GM15510 (cell line): ENCODE results near the gene FBXL7.

Experiments used
- POLR2A ChIP-seq: IDR thresholded peaks from 3 replicates; pipeline ENCODE4 v1.6.1; 2011; ENCODE audit warnings: borderline replicate concordance; ENCODE audit not compliant: insufficient read length; ENCODE audit errors: extremely low read depth

The FBXL7 gene

GRCh38 chr5:15521381-15522186, 21.6 kb downstream of the FBXL7 start:
- no peak for TF ChIP-seq POLR2A

- no peak for TF ChIP-seq POLR2A
These were observed 22.2 kb downstream of the FBXL7 start for GRCh38 chr5:15522187-15522520.

- no peak for TF ChIP-seq POLR2A
These were observed 24.7 kb downstream of the FBXL7 start for GRCh38 chr5:15524712-15525111.

- TF ChIP-seq POLR2A, result no peak
These were observed 25.8 kb downstream of the FBXL7 start for GRCh38 chr5:15525703-15526275.

- no peak for TF ChIP-seq POLR2A
These were observed 26.4 kb downstream of the FBXL7 start for GRCh38 chr5:15526413-15526812.

GRCh38 chr5:15528476-15528875, 28.5 kb downstream of the FBXL7 start:
- TF ChIP-seq POLR2A, result no peak

GRCh38 chr5:15529013-15529412, 29.0 kb downstream of the FBXL7 start:
- no peak for TF ChIP-seq POLR2A

GRCh38 chr5:15529821-15530220, 29.8 kb downstream of the FBXL7 start:
- no peak for TF ChIP-seq POLR2A

GRCh38 chr5:15533129-15533893, 33.3 kb downstream of the FBXL7 start:
- TF ChIP-seq POLR2A, result no peak

- TF ChIP-seq POLR2A, result no peak
These were observed 36.0 kb downstream of the FBXL7 start for GRCh38 chr5:15535938-15536337.

- TF ChIP-seq POLR2A, result no peak
These were observed 38.5 kb downstream of the FBXL7 start for GRCh38 chr5:15538516-15538915.

GRCh38 chr5:15539951-15540350, 40.0 kb downstream of the FBXL7 start:
- TF ChIP-seq POLR2A, result no peak

GRCh38 chr5:15544039-15544438, 44.1 kb downstream of the FBXL7 start:
- no peak for TF ChIP-seq POLR2A

- TF ChIP-seq POLR2A, result no peak
These were observed 45.1 kb downstream of the FBXL7 start for GRCh38 chr5:15545082-15545481.

- TF ChIP-seq POLR2A, result no peak
These were observed 47.4 kb downstream of the FBXL7 start for GRCh38 chr5:15547261-15547839.
